ENCODE data around the gene ARRB1. TPM values are rescaled to one million over a fixed set of nuclear protein-coding genes. Genes with fewer than 3 reads are reported as not detected.

Gene ARRB1
- total and polyA plus RNA-seq, 2 of the 13 experiments (the other 11 are each of a cell fraction or from before 2014, with no cell fraction given) = 22.5 to 35.7 TPM

GRCh38 chr11:75285776-75286360, 65.6 kb downstream of the ARRB1 start:
- H4K20me1 ChIP-seq (ENCODE audit: insufficient read depth, low read length) = peaks cover 6% of the 10 kb centered on the region; the same call in 1 of the 2 replicates
- no peaks in the 10 kb centered on the region for H3K9me3 ChIP-seq (ENCODE audit: low read length)
- peaks cover 14 to 51% of the 10 kb centered on the region in 2 experiments for H3K36me3 ChIP-seq (replicated peaks in 1 of 2; ENCODE audit: control insufficient read depth in 1 of 2, insufficient read depth in 2 of 2, low read length in 2 of 2)
- peaks cover 25% of the 10 kb centered on the region for H3K4me1 ChIP-seq (ENCODE audit: insufficient read depth, low read length)
- intact Hi-C loops (cut with micrococcal nuclease; ENCODE audit: unreplicated experiment) (no loop called here), in situ Hi-C loops (cut with HindIII; ENCODE audit: extremely low pct_ligation_motif_present, low pct_unique_long_range_greater_than_20kb) (no loop called here)
- FAIRE-seq (no peak), DNase-seq (ENCODE audit: low spot score) (no peak), ATAC-seq (no peak)
- ChIA-PET POLR2A (no interaction called here), CTCF (ENCODE audit: low intra/inter-chr PET ratio, low total read pairs) (no interaction called here)
- H3K4me3 ChIP-seq (replicated peaks in 1 of 3; ENCODE audit: insufficient read depth in 1 of 3, low read depth in 2 of 3, low read length in 3 of 3) = no peak overlapping the region
- no peak overlapping the region for H3K27ac ChIP-seq (ENCODE audit: extremely low read length, insufficient read depth, low read length)
- no peaks in the 10 kb centered on the region for H3K27me3 ChIP-seq (ENCODE audit: control insufficient read depth in 1 of 2, insufficient read depth in 2 of 2, low read length in 2 of 2)
- TF ChIP-seq PHB2 (IDR thresholded peaks at IDR 0.05; ENCODE audit: partially characterized antibody) = no peak
- no peak for TF ChIP-seq ZNF619 (CRISPR knock-in tag; IDR thresholded peaks at IDR 0.05)
- TF ChIP-seq MBD4 (IDR thresholded peaks at IDR 0.05; ENCODE audit: borderline replicate concordance, low read length) = no peak
- TF ChIP-seq PRPF4 (IDR thresholded peaks at IDR 0.05; ENCODE audit: low read depth, low read length, poor library complexity, severe bottlenecking) = no peak
- TF ChIP-seq POGZ (CRISPR knock-in tag; IDR thresholded peaks at IDR 0.05) = no peak
- no peak for TF ChIP-seq ZNF564 (CRISPR knock-in tag; IDR thresholded peaks at IDR 0.05)
- TF ChIP-seq, protein P1, sequence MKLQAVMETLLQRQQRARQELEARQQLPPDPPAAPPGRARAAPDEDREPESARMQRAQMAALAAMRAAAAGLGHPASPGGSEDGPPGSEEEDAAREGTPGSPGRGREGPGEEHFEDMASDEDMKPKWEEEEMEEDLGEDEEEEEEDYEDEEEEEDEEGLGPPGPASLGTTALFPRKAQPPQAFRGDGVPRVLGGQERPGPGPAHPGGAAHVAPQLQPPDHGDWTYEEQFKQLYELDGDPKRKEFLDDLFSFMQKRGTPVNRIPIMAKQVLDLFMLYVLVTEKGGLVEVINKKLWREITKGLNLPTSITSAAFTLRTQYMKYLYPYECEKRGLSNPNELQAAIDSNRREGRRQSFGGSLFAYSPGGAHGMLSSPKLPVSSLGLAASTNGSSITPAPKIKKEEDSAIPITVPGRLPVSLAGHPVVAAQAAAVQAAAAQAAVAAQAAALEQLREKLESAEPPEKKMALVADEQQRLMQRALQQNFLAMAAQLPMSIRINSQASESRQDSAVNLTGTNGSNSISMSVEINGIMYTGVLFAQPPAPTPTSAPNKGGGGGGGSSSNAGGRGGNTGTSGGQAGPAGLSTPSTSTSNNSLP (IDR thresholded peaks at IDR 0.05; ENCODE audit: low read depth, low read length) = no peak
- no peak for TF ChIP-seq SOX13 (IDR thresholded peaks at IDR 0.05)
- no peak for TF ChIP-seq SOX13 (CRISPR knock-in tag; conservative IDR thresholded peaks at IDR 0.05 in 1 of 2, IDR thresholded peaks at IDR 0.05 in 1 of 2)
- no peak for TF ChIP-seq ISL2 (CRISPR knock-in tag; IDR thresholded peaks at IDR 0.05)
- BruUV-seq (replicated peaks) = no TSS peak
- H3K79me2 ChIP-seq (ENCODE audit: insufficient read depth, low read length) = no peaks in the 10 kb centered on the region
- no peak overlapping the region for H3K4me2 ChIP-seq (ENCODE audit: low read depth, low read length)
- H3K9ac ChIP-seq (ENCODE audit: insufficient read depth, low read depth, low read length) = no peak overlapping the region
- 95% methylated on average over 5 of the region's 5 CpGs for WGBS (ENCODE audit: low lambda C conversion rate)
- no peak overlapping the region for H2AFZ ChIP-seq (ENCODE audit: low read length)
